CD4-positive, alpha-beta T cell (primary cell): ENCODE measurements around the gene LOC128125822.

Experiments used
- ATAC-seq: fragments of 200-7000 bp; cut with Tn5 transposase; one replicate; pipeline ENCODE4 v1.10.0; 2022; ENCODE audit warnings: mild to moderate bottlenecking; ENCODE audit not compliant: poor library complexity
- CTCF ChIA-PET: fragments of 350-600 bp; sonication (Branson Sonifier 250); formaldehyde crosslinking; loops from one replicate; lab custom pipeline; 2021; ENCODE audit warnings: antibody characterized with exemption, inconsistent platforms; lab: Charles Lee
- POLR2A ChIA-PET: fragments of 350-600 bp; sonication (Branson Sonifier 250); formaldehyde crosslinking; loops from one replicate; lab custom pipeline; 2021; ENCODE audit warnings: antibody characterized with exemption, inconsistent platforms; lab: Charles Lee
- DNase-seq, 14 experiments: peaks; one replicate each; pipeline ENCODE4 v3.0.0-alpha.2; 2013 to 2020; ENCODE audit warnings: mixed read lengths in 2 of 14
- H3K27ac ChIP-seq, 2 donors: one replicate each; pipeline versions ENCODE4 v1.5.1 to v1.7.0; 2013; ENCODE audit warnings: low read length in 2 of 2, low read depth in 1 of 2, mild to moderate bottlenecking in 1 of 2
- H3K27me3 ChIP-seq, 2 experiments: 1 replicate in 1 of 2; 2 replicates in 1 of 2; pipeline versions ENCODE4 v1.6.1 to v1.7.0; 2013; ENCODE audit warnings: low read length in 2 of 2, control low read depth in 1 of 2, mild to moderate bottlenecking in 1 of 2, moderate library complexity in 1 of 2; ENCODE audit not compliant: insufficient read depth in 2 of 2, control insufficient read depth in 1 of 2
- H3K36me3 ChIP-seq: one replicate; pipeline ENCODE4 v1.6.1; 2013; ENCODE audit warnings: low read length, control low read depth; ENCODE audit not compliant: insufficient read depth
- H3K4me1 ChIP-seq: one replicate; pipeline ENCODE4 v1.6.1; 2013; ENCODE audit warnings: low read length, control low read depth; ENCODE audit not compliant: insufficient read depth
- H3K4me3 ChIP-seq: one replicate; pipeline ENCODE4 v1.5.1; 2013; ENCODE audit warnings: mild to moderate bottlenecking, low read length, moderate library complexity
- H3K9me3 ChIP-seq, 2 experiments: 1 replicate in 1 of 2; 2 replicates in 1 of 2; pipeline versions ENCODE4 v1.6.1 to v1.7.0; 2013; ENCODE audit warnings: low read length in 2 of 2, mild to moderate bottlenecking in 2 of 2, control low read depth in 1 of 2, moderate library complexity in 1 of 2; ENCODE audit not compliant: control insufficient read depth in 1 of 2, insufficient read depth in 1 of 2
- H3K27ac Mint-ChIP-seq: one replicate; pipeline ENCODE4 v1.8.0; 2020; ENCODE audit warnings: mixed read lengths
- H3K27me3 Mint-ChIP-seq: one replicate; pipeline ENCODE4 v1.8.0; 2021; ENCODE audit warnings: mixed read lengths
- H3K36me3 Mint-ChIP-seq: one replicate; pipeline ENCODE4 v1.8.0; 2021; ENCODE audit warnings: low read depth, mixed read lengths
- H3K4me1 Mint-ChIP-seq: one replicate; pipeline ENCODE4 v1.8.0; 2021; ENCODE audit warnings: low read depth, mixed read lengths
- H3K4me3 Mint-ChIP-seq: one replicate; pipeline ENCODE4 v1.8.0; 2020; ENCODE audit warnings: mild to moderate bottlenecking, mixed read lengths
- H3K9me3 Mint-ChIP-seq: one replicate; pipeline ENCODE4 v1.8.0; 2020; ENCODE audit warnings: mixed read lengths
- intact Hi-C, 2 experiments: fragments of 100-400 bp; cut with DNase I in 1 of 2; cut with micrococcal nuclease in 1 of 2; formaldehyde crosslinking; loops; one replicate each; pipeline versions ENCODE4 v1.15.1 to v1.9.0; 2023 to 2025; cut with DNase I, micrococcal nuclease
- TF ChIP-seq, protein P1 (sequence below): fragments of 200-600 bp; IDR thresholded peaks from one replicate; pipeline ENCODE4 v1.8.0; 2022; ENCODE audit warnings: antibody characterized with exemption, mild to moderate bottlenecking

The LOC128125822 gene

DNA sequence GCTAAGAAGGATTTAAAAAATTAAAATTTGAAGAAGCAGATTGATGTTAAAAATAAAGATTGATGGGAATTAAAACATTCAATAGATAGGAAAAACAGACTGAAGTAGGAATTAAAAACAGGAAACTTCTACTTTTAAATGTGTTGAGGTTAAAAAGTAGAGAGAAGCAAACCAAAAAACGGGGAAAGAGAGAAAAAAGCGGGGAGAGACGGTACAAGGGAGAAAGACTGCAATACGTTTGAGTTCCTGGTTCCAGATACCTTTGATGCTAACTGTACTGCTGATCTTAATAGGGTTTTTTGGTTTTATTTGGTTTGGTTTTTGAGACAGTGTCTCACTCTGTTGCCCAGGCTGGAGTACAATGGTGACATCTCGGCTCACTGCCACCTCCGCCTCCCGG is 27.0 kb downstream of the LOC128125822 start:
- Histone ChIP-seq H3K4me3 (no peak overlapping the region), H3K27me3 (no peaks in the 10 kb centered on the region), H3K9me3 (no peaks in the 10 kb centered on the region), H3K36me3 (no peaks in the 10 kb centered on the region), H3K4me1 (peaks cover 11% of the 10 kb centered on the region), H3K27ac (no peak overlapping the region)
- peaks cover 15% of the 10 kb centered on the region for H3K4me1 Mint-ChIP-seq
- no peaks in the 10 kb centered on the region for H3K9me3 Mint-ChIP-seq
- peak overlapping the region; percentile 87 for H3K4me3 Mint-ChIP-seq
- DNase-seq (no peak), ATAC-seq (no peak)
- no peak overlapping the region for H3K27ac Mint-ChIP-seq
- intact Hi-C loops: loop anchor here in 1 of 2 experiments (5.0 kb wide), 2 partner anchors 38 to 88 kb away; partner anchors contain the start of gene PHF3
- peaks cover 12% of the 10 kb centered on the region for H3K27me3 Mint-ChIP-seq
- CTCF ChIA-PET: interaction anchor here (0.6 to 2.5 kb wide), 34 partner anchors 8 to 203 kb away, joined by 3 to 31 read pairs (median 5); partner anchors contain the start of gene PHF3
- POLR2A ChIA-PET: interaction anchor here (0.6 to 2.4 kb wide), 4 partner anchors 25 to 165 kb away, joined by 3 to 23 read pairs (median 12); partner anchors contain the start of gene PHF3
- TF ChIP-seq, protein P1, sequence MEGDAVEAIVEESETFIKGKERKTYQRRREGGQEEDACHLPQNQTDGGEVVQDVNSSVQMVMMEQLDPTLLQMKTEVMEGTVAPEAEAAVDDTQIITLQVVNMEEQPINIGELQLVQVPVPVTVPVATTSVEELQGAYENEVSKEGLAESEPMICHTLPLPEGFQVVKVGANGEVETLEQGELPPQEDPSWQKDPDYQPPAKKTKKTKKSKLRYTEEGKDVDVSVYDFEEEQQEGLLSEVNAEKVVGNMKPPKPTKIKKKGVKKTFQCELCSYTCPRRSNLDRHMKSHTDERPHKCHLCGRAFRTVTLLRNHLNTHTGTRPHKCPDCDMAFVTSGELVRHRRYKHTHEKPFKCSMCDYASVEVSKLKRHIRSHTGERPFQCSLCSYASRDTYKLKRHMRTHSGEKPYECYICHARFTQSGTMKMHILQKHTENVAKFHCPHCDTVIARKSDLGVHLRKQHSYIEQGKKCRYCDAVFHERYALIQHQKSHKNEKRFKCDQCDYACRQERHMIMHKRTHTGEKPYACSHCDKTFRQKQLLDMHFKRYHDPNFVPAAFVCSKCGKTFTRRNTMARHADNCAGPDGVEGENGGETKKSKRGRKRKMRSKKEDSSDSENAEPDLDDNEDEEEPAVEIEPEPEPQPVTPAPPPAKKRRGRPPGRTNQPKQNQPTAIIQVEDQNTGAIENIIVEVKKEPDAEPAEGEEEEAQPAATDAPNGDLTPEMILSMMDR: no peak
- no peaks in the 10 kb centered on the region for H3K36me3 Mint-ChIP-seq

DNA sequence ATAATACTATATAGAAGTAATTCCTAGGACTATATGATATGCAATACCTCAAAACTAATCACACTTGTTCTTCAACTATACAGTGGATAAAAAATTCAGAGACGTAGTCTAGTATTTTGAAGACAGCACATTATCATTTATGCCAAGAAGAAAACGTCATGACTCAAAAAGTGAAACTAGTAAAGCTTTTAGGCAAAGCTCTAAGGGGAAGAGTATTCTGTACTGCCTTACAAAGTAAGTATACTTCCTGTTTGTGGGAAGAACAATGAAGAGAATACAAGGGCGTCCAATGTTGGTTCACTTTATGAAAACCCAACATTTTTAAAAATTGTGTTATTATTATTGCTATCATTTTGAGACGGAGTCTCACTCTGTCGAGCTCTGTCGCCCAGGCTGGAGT is 27.9 kb downstream of the LOC128125822 start:
- no peaks in the 10 kb centered on the region for H3K36me3 ChIP-seq
- no peaks in the 10 kb centered on the region for H3K27me3 ChIP-seq
- H3K9me3 Mint-ChIP-seq: no peaks in the 10 kb centered on the region
- ATAC-seq: no peak
- no peak overlapping the region for H3K4me3 Mint-ChIP-seq
- H3K36me3 Mint-ChIP-seq: no peaks in the 10 kb centered on the region
- no peak overlapping the region for H3K4me3 ChIP-seq
- peaks cover 15% of the 10 kb centered on the region for H3K4me1 Mint-ChIP-seq
- intact Hi-C loops: no loop called here
- no peak for DNase-seq
- H3K27ac ChIP-seq: no peak overlapping the region
- TF ChIP-seq, protein P1: no peak
- POLR2A ChIA-PET: interaction anchor here (0.6 to 0.7 kb wide), 2 partner anchors 35 to 176 kb away, joined by 3 to 4 read pairs; partner anchors contain the start of gene PHF3
- no peaks in the 10 kb centered on the region for H3K9me3 ChIP-seq
- CTCF ChIA-PET: interaction anchor here (1.7 kb wide), 1 partner anchor 26 kb away, joined by 3 read pairs; no protein-coding TSS in a partner anchor
- no peak overlapping the region for H3K27ac Mint-ChIP-seq
- peaks cover 11% of the 10 kb centered on the region for H3K4me1 ChIP-seq
- H3K27me3 Mint-ChIP-seq: peaks cover 6% of the 10 kb centered on the region

DNA sequence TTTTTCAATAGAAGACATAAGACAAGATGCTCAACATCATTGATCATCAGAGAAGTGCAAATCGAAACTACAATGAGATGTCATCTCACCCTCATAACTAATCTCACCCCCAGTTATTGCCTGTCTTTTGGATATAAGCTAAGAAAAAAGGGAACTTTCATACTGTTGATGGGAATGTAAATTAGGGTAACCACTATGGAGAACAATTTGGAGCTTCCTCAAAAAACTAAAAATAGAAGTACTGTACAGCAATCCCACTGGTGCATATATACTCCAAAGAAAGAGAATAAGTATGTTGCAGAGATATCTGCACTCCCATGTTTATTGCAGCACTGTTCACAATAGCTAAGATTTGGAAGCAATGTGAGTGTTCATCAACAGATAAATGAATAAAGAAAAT is 37.0 kb downstream of the LOC128125822 start:
- Histone ChIP-seq H3K27ac (no peak overlapping the region), H3K4me3 (no peak overlapping the region), H3K4me1 (no peaks in the 10 kb centered on the region), H3K9me3 (no peaks in the 10 kb centered on the region), H3K36me3 (no peaks in the 10 kb centered on the region), H3K27me3 (no peaks in the 10 kb centered on the region)
- H3K4me1 Mint-ChIP-seq: no peaks in the 10 kb centered on the region
- TF ChIP-seq, protein P1: no peak
- ATAC-seq (no peak), DNase-seq (no peak)
- H3K36me3 Mint-ChIP-seq: no peaks in the 10 kb centered on the region
- H3K4me3 Mint-ChIP-seq: no peak overlapping the region
- intact Hi-C loops: no loop called here
- peaks cover 4% of the 10 kb centered on the region for H3K27me3 Mint-ChIP-seq
- ChIA-PET CTCF (no interaction called here), POLR2A (interaction anchor here (0.6 kb wide), 1 partner anchor 20 kb away, joined by 3 read pairs; no protein-coding TSS in a partner anchor)
- H3K27ac Mint-ChIP-seq: no peak overlapping the region
- H3K9me3 Mint-ChIP-seq: no peaks in the 10 kb centered on the region
